PC-3 (cell line): ENCODE measurements around the gene RIMBP2. TPM values are rescaled to one million over a fixed set of nuclear protein-coding genes. Genes with fewer than 3 reads are reported as not detected.

ENCODE experiments used
- ATAC-seq: fragments of 200-7000 bp; cut with Tn5 transposase; 2 replicates; pipeline ENCODE4 v1.9.1; 2020; ENCODE audit warnings: mild to moderate bottlenecking, moderate library complexity
- BruUV-seq: library from RNA; stranded (reverse); fragments of 400-500 nt; replicated peaks from 2 replicates; lab custom pipeline; 2021; lab: Mats Ljungman, UMichigan
- CTCF ChIA-PET: fragments of 300-600 bp; sonication (Branson Sonifier 250); formaldehyde crosslinking; loops from one replicate; lab custom pipeline; 2022; ENCODE audit warnings: antibody characterized with exemption; lab: Charles Lee
- POLR2A ChIA-PET: fragments of 300-600 bp; sonication (Branson Sonifier 250); formaldehyde crosslinking; loops from one replicate; lab custom pipeline; 2022; ENCODE audit warnings: antibody characterized with exemption; ENCODE audit not compliant: unreplicated experiment; lab: Charles Lee
- DNase-seq: peaks from one replicate; pipeline ENCODE4 v3.0.0-alpha.2; 2015
- H2AFZ ChIP-seq: fragments of 300-600 bp; sonication (generic); 2 replicates; pipeline ENCODE4 v1.6.0; 2016; ENCODE audit warnings: antibody characterized with exemption, low read length
- H3F3A ChIP-seq: fragments of 300-600 bp; sonication (generic); one replicate; pipeline ENCODE4 v1.6.0; 2017; ENCODE audit warnings: antibody characterized with exemption, low read length, control low read depth, mild to moderate bottlenecking; ENCODE audit not compliant: unreplicated experiment
- H3K27ac ChIP-seq: fragments of 300-600 bp; sonication (generic); 2 replicates; pipeline ENCODE4 v1.5.1; 2016; ENCODE audit warnings: mild to moderate bottlenecking, low read length
- H3K27me3 ChIP-seq: fragments of 300-600 bp; sonication (generic); 2 replicates; pipeline ENCODE4 v1.6.1; 2016; ENCODE audit warnings: low read length, mixed read lengths
- H3K36me3 ChIP-seq: fragments of 300-600 bp; sonication (generic); 2 replicates; pipeline ENCODE4 v1.6.1; 2016; ENCODE audit warnings: low read depth, mixed run types, low read length, mixed read lengths
- H3K4me1 ChIP-seq: fragments of 300-600 bp; sonication (generic); 2 replicates; pipeline ENCODE4 v1.5.1; 2016; ENCODE audit warnings: low read length; ENCODE audit not compliant: insufficient read depth
- H3K4me2 ChIP-seq: fragments of 300-600 bp; sonication (generic); 2 replicates; pipeline ENCODE4 v1.6.0; 2016; ENCODE audit warnings: low read length
- H3K4me3 ChIP-seq: fragments of 300-600 bp; sonication (generic); 2 replicates; pipeline ENCODE4 v1.5.1; 2016; ENCODE audit warnings: mild to moderate bottlenecking, low read length, mixed read lengths
- H3K79me2 ChIP-seq: fragments of 300-600 bp; sonication (generic); 2 replicates; pipeline ENCODE4 v1.6.1; 2017; ENCODE audit warnings: low read length, mixed read lengths
- H3K9ac ChIP-seq: fragments of 300-600 bp; sonication (generic); 2 replicates; pipeline ENCODE4 v1.6.0; 2016; ENCODE audit warnings: mild to moderate bottlenecking, low read length
- H3K9me2 ChIP-seq: fragments of 300-600 bp; sonication (generic); replicated peaks from 2 replicates; pipeline ENCODE4 v1.6.1; 2016; ENCODE audit warnings: mixed run types, low read length, mixed read lengths
- H3K9me3 ChIP-seq: fragments of 300-600 bp; sonication (generic); 2 replicates; pipeline ENCODE4 v1.6.1; 2016; ENCODE audit warnings: low read length, mixed read lengths
- H4K20me1 ChIP-seq: fragments of 300-600 bp; sonication (generic); 2 replicates; pipeline ENCODE4 v1.6.1; 2016; ENCODE audit warnings: low read length, mixed read lengths
- EZH2 ChIP-seq: fragments of 300-600 bp; sonication (generic); IDR thresholded peaks from one replicate; pipeline ENCODE4 v1.6.1; 2017; ENCODE audit warnings: antibody characterized with exemption, mild to moderate bottlenecking, low read length; ENCODE audit not compliant: unreplicated experiment
- EZH2phosphoT487 ChIP-seq: fragments of 300-600 bp; sonication (generic); IDR thresholded peaks from 2 replicates; pipeline ENCODE4 v1.6.1; 2018; ENCODE audit warnings: mild to moderate bottlenecking, antibody characterized with exemption, low read length, borderline replicate concordance
- intact Hi-C: fragments of 100-400 bp; cut with micrococcal nuclease; formaldehyde crosslinking; loops from 2 replicates; pipeline ENCODE4 v1.9.0; 2023
- total RNA-seq: library from RNA; depleted of rRNA; stranded (reverse); fragments of >200 nt; gene quantifications from 2 replicates; pipeline ENCODE4 v1.2.3, GENCODE V29; 2014
- TF ChIP-seq, protein P1 (sequence below): fragments of 300-600 bp; sonication (generic); conservative IDR thresholded peaks from 2 replicates; pipeline ENCODE4 v1.5.1; 2017; ENCODE audit warnings: antibody characterized with exemption, low read depth, mild to moderate bottlenecking, low read length

Gene RIMBP2
- total RNA-seq, 1 experiment from 2014 or later, result not detected

GRCh38 chr12:130672089-130672820, 43.8 kb downstream of the RIMBP2 start:
- no peaks in the 10 kb centered on the region for H3K79me2 ChIP-seq
- POLR2A ChIA-PET, result no interaction called here
- H3K9ac ChIP-seq, result no peak overlapping the region
- H3K27me3 ChIP-seq, result no peaks in the 10 kb centered on the region
- no peaks in the 10 kb centered on the region for H3K36me3 ChIP-seq
- DNase-seq, result no peak
- no peak overlapping the region for H3K27ac ChIP-seq
- H3K4me1 ChIP-seq, result no peaks in the 10 kb centered on the region
- CTCF ChIA-PET, result no interaction called here
- no peak for ATAC-seq
- no peak overlapping the region for H3K4me3 ChIP-seq
- H3F3A ChIP-seq, result no peaks in the 10 kb centered on the region
- no peaks in the 10 kb centered on the region for H4K20me1 ChIP-seq
- no peak overlapping the region for H2AFZ ChIP-seq
- H3K4me2 ChIP-seq, result no peak overlapping the region
- no TSS peak for BruUV-seq
- intact Hi-C loops, result no loop called here
- no peaks in the 10 kb centered on the region for H3K9me2 ChIP-seq
- TF ChIP-seq, protein P1, sequence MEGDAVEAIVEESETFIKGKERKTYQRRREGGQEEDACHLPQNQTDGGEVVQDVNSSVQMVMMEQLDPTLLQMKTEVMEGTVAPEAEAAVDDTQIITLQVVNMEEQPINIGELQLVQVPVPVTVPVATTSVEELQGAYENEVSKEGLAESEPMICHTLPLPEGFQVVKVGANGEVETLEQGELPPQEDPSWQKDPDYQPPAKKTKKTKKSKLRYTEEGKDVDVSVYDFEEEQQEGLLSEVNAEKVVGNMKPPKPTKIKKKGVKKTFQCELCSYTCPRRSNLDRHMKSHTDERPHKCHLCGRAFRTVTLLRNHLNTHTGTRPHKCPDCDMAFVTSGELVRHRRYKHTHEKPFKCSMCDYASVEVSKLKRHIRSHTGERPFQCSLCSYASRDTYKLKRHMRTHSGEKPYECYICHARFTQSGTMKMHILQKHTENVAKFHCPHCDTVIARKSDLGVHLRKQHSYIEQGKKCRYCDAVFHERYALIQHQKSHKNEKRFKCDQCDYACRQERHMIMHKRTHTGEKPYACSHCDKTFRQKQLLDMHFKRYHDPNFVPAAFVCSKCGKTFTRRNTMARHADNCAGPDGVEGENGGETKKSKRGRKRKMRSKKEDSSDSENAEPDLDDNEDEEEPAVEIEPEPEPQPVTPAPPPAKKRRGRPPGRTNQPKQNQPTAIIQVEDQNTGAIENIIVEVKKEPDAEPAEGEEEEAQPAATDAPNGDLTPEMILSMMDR, result no peak
- TF ChIP-seq EZH2phosphoT487 (no peak), EZH2 (no peak)
- no peaks in the 10 kb centered on the region for H3K9me3 ChIP-seq

GRCh38 chr12:130671556-130671955, 44.5 kb downstream of the RIMBP2 start:
- Histone ChIP-seq H3K36me3 (no peaks in the 10 kb centered on the region), H3K4me2 (no peak overlapping the region), H4K20me1 (no peaks in the 10 kb centered on the region), H3K79me2 (no peaks in the 10 kb centered on the region), H3K4me3 (no peak overlapping the region), H3K4me1 (no peaks in the 10 kb centered on the region), H3K9ac (no peak overlapping the region), H3F3A (no peaks in the 10 kb centered on the region), H3K27me3 (no peaks in the 10 kb centered on the region), H3K9me2 (no peaks in the 10 kb centered on the region), H2AFZ (no peak overlapping the region), H3K27ac (no peak overlapping the region), H3K9me3 (no peaks in the 10 kb centered on the region)
- CTCF ChIA-PET, result no interaction called here
- TF ChIP-seq EZH2 (no peak), EZH2phosphoT487 (no peak)
- TF ChIP-seq, protein P1, result no peak
- DNase-seq (no peak), ATAC-seq (no peak)
- no TSS peak for BruUV-seq
- intact Hi-C loops, result no loop called here
- POLR2A ChIA-PET, result no interaction called here

- no peak for TF ChIP-seq EZH2
- TF ChIP-seq, protein P1, result no peak
- TF ChIP-seq EZH2phosphoT487, result no peak
- H3K36me3 ChIP-seq, result no peaks in the 10 kb centered on the region
- H2AFZ ChIP-seq, result no peak overlapping the region
- no peak for ATAC-seq
- no peaks in the 10 kb centered on the region for H3K9me2 ChIP-seq
- no peak for DNase-seq
- BruUV-seq, result no TSS peak
- H3K9ac ChIP-seq, result no peak overlapping the region
- H3K9me3 ChIP-seq, result no peaks in the 10 kb centered on the region
- no peak overlapping the region for H3K4me2 ChIP-seq
- ChIA-PET CTCF (no interaction called here), POLR2A (no interaction called here)
- no peaks in the 10 kb centered on the region for H3F3A ChIP-seq
- no peaks in the 10 kb centered on the region for H4K20me1 ChIP-seq
- no peaks in the 10 kb centered on the region for H3K4me1 ChIP-seq
- H3K27ac ChIP-seq, result no peak overlapping the region
- intact Hi-C loops, result no loop called here
- no peaks in the 10 kb centered on the region for H3K27me3 ChIP-seq
- no peaks in the 10 kb centered on the region for H3K79me2 ChIP-seq
- H3K4me3 ChIP-seq, result no peak overlapping the region
Measured at GRCh38 chr12:130669797-130670196, 46.3 kb downstream of the RIMBP2 start.
